NCI-H1436 treated with DMSO at 0.1 percent for 48 hours (cell line): ENCODE measurements around the gene TUBD1.
"Not testable (repeated sequence)": the region's sequence is repeated elsewhere in the genome, so short reads cannot be mapped to it uniquely, and the experiment has no call there.

Experiments
- DNase-seq: peaks from one replicate; lab custom pipeline; 2025; lab: John Stamatoyannopoulos, UW

Gene TUBD1, protein sequence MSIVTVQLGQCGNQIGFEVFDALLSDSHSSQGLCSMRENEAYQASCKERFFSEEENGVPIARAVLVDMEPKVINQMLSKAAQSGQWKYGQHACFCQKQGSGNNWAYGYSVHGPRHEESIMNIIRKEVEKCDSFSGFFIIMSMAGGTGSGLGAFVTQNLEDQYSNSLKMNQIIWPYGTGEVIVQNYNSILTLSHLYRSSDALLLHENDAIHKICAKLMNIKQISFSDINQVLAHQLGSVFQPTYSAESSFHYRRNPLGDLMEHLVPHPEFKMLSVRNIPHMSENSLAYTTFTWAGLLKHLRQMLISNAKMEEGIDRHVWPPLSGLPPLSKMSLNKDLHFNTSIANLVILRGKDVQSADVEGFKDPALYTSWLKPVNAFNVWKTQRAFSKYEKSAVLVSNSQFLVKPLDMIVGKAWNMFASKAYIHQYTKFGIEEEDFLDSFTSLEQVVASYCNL

DNA sequence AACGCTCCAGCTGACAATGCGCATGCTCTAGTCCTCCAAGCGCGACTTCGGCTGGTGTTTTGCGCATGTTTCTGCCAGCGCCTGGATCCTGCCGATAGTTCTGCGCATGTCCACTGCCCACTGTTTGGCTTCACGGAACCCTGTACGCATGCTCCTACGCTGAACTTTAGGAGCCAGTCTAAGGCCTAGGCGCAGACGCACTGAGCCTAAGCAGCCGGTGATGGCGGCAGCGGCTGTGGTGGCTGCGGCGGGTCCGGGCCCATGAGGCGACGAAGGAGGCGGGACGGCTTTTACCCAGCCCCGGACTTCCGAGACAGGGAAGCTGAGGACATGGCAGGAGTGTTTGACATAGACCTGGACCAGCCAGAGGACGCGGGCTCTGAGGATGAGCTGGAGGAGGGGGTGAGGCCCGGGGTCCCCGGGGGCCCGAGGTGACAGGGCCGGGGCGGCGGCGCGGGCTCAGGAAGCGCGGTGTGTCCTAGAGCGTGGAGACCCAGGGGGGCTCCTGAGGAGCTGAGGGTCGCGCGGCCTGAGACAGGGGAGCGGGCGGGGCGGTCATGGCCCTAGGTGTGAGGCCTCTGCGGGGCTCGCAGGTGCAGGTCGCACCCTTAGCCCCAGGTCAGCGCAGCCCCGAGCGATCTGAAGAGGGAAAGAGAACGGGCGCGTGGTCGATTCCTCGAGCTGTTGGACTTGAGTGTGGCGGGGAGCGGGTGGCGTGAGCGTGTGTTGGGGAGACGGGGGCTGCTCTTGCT, at the start of gene TUBD1, which contains the start of gene RPS6KB1:
TUBD1 (minus strand) TSS at position 20 of the 752 bp plus-strand sequence. CDS start 1,941 bp downstream, outside the sequence.
RPS6KB1 (plus strand) TSS at position 198 of the 752 bp plus-strand sequence; CDS start at position 262, 64 bp downstream.
- peak; percentile 96 for DNase-seq

DNA sequence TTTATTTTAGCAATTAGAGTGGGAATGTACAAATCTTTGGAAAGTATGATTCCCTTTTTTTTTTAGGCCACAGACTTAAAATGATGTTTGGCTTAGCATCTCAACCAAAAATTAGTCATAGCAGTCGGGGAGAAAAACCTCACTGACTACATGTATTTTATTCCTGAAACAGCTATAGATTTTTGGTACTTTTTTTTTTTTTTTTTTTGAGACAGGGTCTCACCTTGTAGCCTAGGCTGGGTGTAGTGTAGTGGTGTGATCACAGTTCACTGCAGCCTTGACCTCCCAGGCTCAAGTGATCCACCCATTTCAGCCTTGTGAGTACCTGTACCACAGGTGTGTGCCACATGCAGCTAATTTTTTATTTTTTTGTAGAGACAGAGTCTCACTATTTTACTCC, 48.4 kb upstream of the TUBD1 start:
- no peak for DNase-seq

DNA sequence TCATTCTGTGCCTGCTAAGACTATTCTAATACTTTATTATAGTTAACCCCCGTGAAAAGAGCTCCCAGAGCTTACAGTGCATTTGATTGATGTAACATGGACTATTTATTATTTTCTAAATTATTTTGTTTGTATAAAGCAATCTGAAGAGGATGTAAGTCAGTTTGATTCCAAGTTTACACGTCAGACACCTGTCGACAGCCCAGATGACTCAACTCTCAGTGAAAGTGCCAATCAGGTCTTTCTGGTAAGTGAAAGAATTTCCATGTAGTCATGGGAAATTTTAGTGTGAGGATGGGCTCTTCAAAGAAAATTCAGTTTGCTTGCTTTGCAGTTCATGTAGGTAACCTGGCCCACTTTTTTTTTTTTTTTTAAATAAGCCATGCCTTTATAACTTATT, 48.0 kb upstream of the TUBD1 start:
- not testable (repeated sequence) for DNase-seq

DNA sequence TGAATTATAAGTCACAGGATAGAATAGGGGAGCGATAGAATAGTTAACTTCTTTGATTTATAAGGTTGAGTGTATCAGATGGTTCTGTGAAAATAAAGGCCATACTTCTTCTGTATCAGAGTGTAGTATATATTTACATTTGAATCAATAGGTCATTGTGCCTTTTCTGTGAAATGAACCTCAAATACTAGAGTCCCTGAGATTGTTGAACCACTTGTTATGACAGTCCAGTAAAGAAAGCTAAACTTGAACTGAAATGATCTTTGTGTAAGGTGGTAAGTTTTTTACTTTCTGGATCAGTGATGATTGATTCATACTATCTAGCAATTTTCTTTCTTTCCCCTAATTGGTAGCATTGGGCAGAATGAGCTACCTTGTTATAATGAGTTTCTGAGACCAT, 40.6 kb upstream of the TUBD1 start:
- DNase-seq: not testable (repeated sequence)

DNA sequence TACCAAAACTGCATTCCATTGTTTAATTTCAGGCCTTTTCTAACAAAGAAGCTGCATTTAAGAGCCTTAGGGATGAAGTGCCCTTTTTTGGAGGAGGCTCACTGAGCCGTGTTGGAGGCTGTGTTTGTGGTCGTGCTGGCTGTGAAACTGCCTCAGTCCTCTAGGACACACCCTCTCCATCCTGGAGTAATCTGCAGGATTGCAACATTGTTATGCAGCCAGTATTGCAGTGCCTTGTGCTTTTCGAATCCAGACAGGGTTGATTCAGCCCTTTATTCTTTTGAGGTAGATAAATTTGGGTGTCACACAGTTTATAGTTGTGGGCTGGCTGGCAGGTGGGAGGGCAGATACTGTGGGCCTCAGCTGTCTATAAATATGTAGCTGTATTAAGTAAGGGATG, 38.0 kb upstream of the TUBD1 start:
- not testable (repeated sequence) for DNase-seq

DNA sequence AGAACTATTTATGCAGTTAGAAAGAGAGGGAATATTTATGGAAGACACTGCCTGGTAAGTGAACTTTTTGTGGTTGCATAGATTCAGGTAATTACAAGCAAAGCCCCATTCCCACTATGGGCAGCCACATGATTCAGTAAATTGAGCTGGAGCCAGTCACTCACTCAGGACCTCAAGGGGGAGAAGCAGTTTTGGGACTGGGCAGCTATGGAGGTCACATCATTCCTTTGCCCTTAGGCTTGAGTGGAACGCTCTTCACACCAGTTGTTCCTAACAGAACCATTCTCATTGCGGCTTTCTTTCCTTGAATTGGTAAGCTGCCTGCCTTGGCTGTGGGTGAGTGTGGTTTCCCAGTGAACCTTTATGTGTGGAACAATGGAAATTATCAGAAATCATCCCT, 37.4 kb upstream of the TUBD1 start:
- DNase-seq: not testable (repeated sequence)

DNA sequence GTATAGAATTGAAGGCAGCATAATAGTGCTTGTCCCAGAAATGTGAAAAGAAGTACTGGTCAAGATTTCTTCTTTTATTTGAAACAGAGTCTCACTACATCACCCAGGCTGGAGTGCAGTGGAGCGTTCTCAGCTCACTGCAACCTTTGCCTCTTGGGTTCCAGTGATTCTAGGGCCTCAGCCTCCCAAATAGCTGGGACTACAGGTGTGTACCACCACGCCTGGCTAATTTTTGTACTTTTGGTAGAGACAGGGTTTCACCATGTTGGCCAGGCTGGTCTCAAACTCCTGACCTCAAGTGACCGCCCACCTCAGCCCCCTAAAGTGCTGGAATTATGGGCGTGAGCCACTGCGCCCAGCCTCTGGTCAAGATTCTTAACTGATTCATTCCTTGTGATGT, 27.9 kb upstream of the TUBD1 start:
- not testable (repeated sequence) for DNase-seq

DNA sequence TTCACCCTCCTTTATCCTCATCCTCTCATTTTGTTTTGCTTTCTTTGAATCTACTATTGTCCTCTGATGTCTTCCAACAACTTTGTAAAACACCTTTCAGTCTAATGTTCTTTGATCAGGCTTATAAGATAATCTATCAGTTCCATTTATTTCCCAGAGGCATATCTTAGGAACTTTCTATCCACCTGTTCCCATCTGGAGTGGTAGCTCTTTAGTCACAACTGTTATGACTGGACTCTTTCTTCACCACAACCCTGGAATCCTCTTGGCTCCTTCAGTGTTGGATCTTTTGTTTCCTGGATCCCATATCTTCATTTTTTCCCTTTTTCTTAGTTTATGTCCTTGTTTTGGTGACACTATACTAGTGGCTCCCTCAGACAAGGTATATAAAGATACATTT, 23.7 kb upstream of the TUBD1 start:
- no peak for DNase-seq

DNA sequence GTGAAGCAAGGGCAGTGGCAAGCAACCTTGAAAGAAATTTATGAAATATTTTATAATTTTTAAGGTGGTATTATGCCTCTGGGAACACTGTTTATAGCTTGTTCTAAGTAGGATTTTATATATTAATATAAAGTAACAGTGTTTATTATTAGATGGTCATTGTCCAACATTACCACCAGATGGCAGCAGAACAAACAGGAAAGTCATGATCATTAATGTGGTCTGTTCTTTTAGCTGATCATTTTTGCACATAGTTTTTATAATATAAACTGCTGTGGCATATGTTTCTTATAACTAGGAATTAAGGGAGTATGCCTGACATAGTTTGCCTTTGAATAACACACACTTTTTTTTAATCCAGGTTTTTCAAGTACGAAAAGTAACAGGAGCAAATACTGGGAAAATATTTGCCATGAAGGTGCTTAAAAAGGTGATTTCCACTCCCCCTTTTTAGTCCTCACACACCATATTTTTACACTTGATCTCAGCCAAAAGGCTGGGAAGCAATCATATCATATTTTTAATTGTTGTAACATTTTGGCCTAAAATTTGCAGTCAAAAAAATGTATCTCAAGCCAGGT, 21.6 kb upstream of the TUBD1 start:
- DNase-seq: peak; percentile 30

DNA sequence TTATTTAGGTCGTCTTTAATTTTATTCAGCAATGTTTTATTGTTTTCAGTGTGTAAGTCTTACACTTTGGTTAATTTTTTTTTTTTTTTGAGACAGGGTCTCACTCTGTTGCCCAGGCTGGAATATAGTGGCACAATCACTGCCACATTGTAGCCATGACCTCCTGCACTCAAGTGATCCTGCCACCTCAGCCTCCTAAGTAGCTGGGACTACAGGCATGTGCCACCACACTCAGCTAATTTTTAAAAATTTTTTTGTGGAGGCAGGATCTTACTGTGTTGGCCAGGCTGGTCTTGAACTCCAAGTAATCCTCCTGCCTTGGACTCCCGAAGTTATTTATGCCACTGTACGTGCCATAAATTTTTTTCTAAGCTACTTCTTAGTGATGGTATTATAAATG, 14.7 kb upstream of the TUBD1 start:
- no peak for DNase-seq

DNA sequence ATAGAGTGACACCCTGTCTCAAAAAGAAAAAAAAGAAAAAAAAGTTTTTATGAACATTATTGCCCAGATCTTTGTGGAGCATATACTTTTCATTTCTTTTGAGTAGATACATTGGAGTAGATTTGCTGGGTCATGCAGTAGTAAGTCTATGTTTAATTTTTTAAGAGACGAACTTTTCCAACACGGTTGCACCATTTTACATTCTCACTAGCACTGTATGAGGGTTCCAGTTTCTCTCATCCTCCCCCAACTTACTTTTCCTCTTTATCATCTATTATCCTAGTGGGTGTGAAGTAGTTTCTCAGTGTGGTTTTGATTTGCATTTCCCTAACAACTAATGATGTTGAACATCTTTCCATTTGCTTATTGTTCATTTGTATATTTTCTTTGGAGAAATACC, 10.7 kb upstream of the TUBD1 start:
- no peak for DNase-seq

DNA sequence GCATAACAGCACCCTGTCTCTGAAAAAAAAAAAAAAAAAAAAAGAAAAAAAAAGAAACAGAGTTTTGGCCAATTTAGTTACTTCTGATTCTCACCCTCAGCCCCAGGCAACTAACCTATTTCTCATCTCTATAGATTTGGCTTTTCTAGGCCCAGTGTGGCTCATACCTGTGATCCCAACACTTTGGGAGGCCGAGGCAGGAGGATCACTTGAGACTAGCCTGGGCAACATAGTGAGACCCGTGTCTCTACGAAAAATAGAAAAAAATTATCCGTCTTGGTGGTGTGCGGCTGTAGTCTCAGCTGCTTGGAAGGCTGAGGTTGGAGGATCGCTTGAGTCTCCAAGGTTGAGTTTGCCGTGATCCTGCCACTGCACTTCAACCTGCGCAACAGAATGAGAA, 8.9 kb upstream of the TUBD1 start:
- DNase-seq: no peak

DNA sequence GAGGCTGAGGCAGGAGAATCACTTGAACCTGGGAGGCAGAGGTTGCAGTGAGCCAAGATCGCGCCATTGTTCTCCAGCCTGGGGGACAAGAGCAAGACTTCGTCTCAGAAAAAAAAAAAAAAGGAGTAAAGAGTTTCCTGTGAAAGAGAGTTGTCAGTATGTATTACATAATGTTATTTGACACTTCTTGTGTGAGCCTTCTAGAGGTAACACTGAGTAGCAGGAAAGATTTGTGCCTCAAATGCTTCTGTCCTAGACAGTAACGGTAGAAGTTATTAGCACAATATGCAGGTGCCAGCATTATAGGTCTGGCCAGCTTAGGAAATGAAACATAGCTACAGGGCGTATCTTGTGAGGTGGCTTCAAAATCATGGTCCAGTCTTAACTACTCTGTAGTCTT, 6.4 kb upstream of the TUBD1 start:
- DNase-seq: no peak

DNA sequence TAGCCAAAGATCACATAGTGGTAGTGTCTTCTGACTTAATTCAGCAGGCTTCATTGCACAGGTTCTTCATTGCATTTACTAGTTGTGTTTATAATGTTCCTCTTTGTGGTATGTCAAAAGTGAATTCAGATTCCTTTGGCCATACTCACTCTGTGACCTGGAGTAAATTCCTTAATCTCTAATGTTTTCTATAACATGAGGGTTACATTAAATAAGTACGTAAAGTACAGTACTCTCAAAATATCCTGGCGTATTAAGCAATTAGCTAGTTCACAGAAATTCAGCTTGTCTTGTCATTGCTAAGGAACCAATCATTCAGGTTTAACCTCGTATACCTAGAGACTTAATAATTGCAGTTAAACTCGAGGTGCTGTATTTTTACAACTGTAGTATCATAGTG, 4.3 kb upstream of the TUBD1 start:
- DNase-seq: no peak

DNA sequence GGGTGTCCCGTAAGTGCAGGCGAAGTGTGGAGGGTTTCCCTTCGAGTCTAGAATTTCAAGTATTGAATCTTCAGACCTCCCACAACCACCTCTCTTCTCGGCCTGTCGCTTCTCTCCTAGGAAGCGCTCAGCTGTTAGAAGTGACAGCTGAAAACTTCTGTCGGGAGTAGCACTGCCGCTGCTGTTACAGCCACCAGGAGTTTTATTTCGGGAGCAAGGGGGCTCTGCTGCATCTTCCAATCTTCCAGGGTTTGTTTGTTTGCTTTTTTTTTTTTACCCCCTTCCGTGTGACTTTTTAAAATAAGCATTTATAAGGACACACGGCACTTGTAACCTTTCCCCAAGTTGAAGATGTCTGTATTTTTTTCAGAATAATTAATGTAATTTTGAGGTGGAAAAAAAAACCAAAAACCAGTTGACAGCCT, 945 bp upstream of the TUBD1 start:
- DNase-seq: no peak

DNA sequence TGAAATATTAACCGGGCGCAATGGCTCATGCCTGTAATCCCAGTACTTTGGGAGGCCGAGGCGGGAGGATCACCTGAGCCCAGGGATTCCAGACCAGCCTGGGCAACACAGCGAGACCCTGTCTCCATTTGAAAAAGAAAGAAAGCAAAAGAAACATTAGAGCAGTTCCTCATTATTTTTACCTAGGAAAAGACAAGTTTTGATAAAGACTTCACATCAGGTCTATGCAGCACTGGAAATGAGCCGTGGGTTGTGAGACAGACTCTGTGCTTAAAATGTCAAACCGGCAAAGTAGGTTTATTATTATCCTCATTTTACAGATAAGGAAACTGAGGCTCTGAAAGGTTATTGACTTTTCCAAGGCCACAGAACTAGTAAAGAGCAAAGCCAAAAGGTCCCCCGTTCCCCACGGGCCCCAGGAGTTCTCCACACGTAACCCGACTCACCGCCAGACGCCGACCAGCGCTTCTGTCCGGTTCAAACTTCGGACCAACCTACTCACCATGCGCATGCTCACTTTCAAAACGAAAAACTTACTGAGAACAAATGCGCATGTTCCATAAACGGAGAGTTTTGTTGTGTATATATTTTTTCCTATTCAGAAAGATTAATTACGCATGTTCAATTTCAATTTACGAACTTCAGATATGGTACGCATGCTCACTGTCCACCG, 356 bp downstream of the TUBD1 start:
- DNase-seq: no peak

DNA sequence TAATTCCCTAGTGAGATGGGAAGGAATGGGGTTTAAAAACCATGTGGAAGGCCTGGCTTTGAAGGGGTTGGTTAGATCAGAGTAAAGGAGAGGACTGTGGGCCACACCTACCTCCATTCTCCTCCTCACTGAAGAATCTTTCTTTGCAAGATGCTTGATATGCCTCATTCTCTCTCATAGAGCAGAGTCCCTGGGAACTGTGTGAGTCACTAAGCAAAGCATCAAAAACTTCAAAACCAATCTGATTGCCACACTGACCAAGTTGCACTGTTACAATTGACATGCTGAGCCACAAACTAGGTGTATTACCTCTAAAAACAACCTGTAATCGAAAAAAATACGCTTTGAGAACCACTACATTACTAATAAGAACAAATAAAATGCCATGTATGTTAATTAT, 2.0 kb downstream of the TUBD1 start:
- DNase-seq: no peak

DNA sequence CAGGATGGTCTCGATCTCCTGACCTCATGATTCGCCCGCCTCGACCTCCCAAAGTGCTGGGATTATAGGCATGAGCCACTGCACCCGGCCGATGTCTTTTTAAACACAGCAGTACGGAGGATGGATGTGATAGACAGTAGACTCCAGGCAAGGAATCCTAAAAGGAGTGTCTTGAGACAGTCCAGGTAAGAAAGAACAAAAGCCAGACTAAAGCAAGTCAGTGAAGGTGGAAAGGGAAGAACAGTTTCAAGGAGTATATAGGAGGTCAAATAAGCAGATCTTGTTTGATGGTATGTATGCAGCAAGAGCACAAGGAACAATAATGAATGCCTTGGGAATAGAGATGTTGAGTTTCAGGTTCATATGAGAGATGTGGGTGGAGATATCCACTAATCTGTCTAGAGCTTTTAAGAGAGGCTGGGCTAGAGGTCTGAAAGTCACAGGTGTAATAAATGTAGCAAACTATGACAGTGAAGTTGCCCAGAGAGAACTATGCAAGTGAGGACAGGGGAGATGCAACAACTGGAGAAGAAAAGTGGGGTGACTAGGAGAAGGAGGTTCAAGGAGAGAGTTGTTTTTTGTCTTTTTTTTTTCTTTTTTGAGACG, 4.5 kb downstream of the TUBD1 start:
- no peak for DNase-seq

DNA sequence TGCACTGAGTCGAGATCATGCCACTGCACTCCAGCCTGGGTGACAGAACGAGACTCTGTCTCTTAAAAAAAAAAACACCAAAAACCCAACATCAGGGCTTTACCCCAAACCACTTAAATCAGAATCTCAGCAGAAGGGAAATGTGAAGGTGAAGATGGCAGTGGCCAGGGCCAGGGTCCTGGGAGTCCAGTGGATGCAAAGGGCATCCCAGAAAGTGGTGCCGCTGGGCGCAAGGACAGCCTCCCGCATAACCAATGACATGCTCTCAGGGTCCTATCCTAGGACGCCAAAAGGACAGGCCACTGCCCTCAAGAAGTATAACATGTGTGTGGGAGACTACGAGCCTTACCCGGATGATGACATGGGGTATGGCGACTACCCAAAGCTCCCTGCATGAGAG, 7.9 kb downstream of the TUBD1 start:
- DNase-seq: no peak

DNA sequence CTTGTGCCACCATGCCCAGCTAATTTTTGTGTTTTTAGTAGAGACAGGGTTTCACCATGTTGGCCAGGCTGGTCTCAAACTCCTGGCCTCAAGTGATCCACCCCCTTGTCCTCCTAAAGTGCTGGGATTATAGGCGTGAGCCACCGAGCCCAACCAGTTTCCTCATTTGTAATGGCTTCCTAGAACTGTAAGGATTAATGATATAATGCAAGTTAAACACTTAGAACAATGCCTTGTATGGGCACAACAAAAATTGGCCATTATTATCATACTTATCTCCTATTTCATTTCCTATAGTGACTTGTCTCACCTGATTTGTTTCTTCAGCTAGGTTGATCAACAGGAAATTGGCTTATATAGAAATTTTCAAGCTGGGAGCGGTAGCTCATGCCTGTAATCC, 14.1 kb downstream of the TUBD1 start:
- DNase-seq: no peak

DNA sequence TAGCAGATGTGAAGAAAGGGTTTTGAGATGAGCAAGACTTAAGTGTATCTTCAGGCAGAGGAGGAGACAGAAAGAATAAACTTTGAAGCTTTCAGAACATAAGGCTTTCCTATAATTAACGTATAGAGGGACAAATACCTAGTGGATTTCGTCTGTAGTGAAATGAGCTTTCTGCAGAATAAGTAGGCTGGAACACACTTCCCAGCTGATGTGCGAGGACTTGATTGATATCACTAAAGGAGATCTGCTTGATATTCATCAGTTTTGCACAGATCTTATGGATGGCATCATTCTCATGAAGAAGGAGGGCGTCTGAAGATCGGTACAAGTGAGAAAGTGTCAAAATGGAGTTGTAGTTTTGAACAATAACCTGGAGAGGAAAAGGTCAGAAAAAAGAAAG, 14.8 kb downstream of the TUBD1 start:
- DNase-seq: no peak

DNA sequence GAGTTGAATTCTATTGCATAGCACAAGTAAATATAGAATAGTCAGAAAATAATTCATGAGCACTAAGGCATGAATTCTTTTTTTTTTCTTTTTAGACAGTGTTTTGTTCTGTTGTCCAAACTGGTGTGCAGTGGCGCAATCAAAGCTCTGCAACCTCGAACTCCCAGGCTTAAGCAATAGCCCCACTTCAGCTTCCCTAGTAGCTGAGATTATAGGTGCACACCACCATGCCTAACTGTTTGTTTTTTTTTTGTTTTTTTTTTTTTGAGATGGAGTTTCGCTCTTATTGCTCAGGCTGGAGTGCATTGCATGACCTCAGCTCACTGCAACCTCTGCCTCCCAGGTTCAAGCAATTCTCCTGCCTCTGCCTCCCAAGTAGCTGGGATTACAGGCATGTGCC, 16.6 kb downstream of the TUBD1 start:
- DNase-seq: no peak
